Activated T-helper 1 cell treated with anti-CD3 and anti-CD28 coated beads, Interleukin-12 subunit alpha, Interleukin-12 subunit beta, Interleukin-2, Interleukin-4 antibody, amounts not matched to agents 30 ng/mL and 10 ng/mL and 1 ng/mL, durations not matched to agents 14 hours and 24 hours and 36 hours (primary cell): ENCODE data around the gene PCNX2. TPM values are rescaled to one million over a fixed set of nuclear protein-coding genes. Genes with fewer than 3 reads are reported as not detected.
A peak's percentile ranks its signal among the peaks of the same experiment; 100 is the strongest.
"Not testable (repeated sequence)": the region's sequence is repeated elsewhere in the genome, so short reads cannot be mapped to it uniquely, and the experiment has no call there.

Experiments used
- DNase-seq: peaks from one replicate; pipeline ENCODE4 v3.0.0; 2021; ENCODE audit warnings: low spot score
- H3K27ac Mint-ChIP-seq: one replicate; pipeline ENCODE4 v1.8.0; 2021; ENCODE audit warnings: mild to moderate bottlenecking, mixed read lengths
- H3K27me3 Mint-ChIP-seq: one replicate; pipeline ENCODE4 v1.8.0; 2022; ENCODE audit warnings: mild to moderate bottlenecking, moderate library complexity, mixed read lengths; ENCODE audit not compliant: insufficient read depth
- H3K36me3 Mint-ChIP-seq: one replicate; pipeline ENCODE4 v1.8.0; 2021; ENCODE audit warnings: low read depth, mixed read lengths
- H3K4me1 Mint-ChIP-seq: one replicate; pipeline ENCODE4 v1.8.0; 2021; ENCODE audit warnings: low read depth, mixed read lengths
- H3K4me3 Mint-ChIP-seq: one replicate; pipeline ENCODE4 v1.8.0; 2021; ENCODE audit warnings: mild to moderate bottlenecking, moderate library complexity, mixed read lengths
- H3K9me3 Mint-ChIP-seq: one replicate; pipeline ENCODE4 v1.8.0; 2021; ENCODE audit warnings: mixed read lengths
- intact Hi-C: fragments of 100-400 bp; cut with micrococcal nuclease; formaldehyde crosslinking; loops from one replicate; pipeline ENCODE4 v1.15.1; 2024
- total RNA-seq: library from RNA; stranded (reverse); gene quantifications from 2 replicates; pipeline ENCODE4 v1.2.3, GENCODE V29; 2022

PCNX2 gene
- total RNA-seq, 1 donor from 2014 or later: 33.7 TPM

DNA sequence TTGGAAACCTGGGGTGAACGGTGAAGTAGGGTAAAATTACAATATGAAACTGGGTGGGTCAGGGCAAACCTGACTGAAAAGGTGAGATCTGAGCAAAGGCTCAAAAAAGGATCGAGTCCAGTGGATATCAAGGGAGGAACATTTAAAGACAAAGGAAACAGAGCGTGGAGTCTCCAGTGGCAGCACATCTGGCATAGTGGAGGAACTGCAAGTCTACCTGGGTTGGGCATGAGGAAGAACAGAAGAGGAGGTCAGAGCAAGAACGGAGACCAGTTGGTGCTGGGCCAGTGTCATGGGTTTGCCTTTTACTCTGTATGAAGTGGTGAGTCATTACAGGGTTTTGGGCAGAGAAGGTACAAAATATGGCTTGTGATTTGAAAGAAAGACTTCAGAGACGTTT is 181.4 kb downstream of the PCNX2 start:
- peak overlapping the region; percentile 19 for H3K4me3 Mint-ChIP-seq
- no peak for DNase-seq
- no peaks in the 10 kb centered on the region for H3K27me3 Mint-ChIP-seq
- no peaks in the 10 kb centered on the region for H3K9me3 Mint-ChIP-seq
- peaks cover 15% of the 10 kb centered on the region for H3K36me3 Mint-ChIP-seq
- peaks cover 52% of the 10 kb centered on the region for H3K4me1 Mint-ChIP-seq
- intact Hi-C loops: loop anchor here (10.0 kb wide), 1 partner anchor 159 kb away; the partner anchor contains the start of gene NTPCR
- H3K27ac Mint-ChIP-seq: peak overlapping the region; percentile 16

DNA sequence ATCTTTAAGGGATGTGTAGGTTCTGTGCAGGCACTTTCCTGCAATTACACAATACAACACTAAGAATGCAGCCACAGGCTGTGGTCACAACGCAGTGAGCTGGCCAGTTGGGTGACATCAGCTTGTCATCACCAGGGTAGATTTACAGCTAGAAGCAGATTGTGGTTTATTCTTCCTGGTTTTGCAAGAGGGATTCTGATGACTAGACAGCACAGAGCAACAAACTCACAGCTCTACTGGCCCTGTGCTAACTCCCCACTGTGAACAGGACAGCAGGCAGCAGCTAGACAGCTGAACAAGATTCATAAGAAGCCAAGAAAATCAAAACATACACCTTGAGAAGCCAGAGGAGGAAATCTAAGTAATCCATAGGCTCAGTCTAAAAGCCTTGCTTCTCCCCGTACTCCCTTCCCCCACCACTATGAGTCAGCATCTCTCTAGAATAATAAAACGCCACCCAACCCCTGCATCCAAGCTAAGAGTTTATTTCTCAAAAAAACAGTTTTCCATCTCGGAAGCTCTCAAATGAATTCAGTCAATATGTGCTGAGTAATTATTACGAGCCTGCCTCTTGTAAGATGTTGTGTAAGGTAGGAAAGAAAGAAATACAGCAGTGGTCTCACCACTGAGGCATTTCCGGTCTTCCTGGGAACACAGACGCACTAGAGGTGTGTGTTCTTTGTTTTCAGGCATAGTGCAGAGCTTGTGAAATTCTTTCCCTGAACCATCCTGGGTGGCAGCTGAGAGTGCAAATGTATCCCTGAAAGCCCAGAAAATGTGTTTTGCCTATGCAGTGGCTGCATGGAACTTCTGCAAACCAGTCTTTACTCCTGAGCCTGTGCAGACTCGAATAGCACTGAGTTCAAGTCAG is 182.3 kb downstream of the PCNX2 start:
- peak; percentile 52 for DNase-seq
- H3K9me3 Mint-ChIP-seq: no peaks in the 10 kb centered on the region
- H3K27me3 Mint-ChIP-seq: no peaks in the 10 kb centered on the region
- intact Hi-C loops: loop anchor here (2.0 to 10.0 kb wide), 2 partner anchors 158 to 308 kb away; partner anchors contain the start of genes MAP10 and NTPCR
- H3K4me3 Mint-ChIP-seq: peak overlapping the region; percentile 52
- peak overlapping the region; percentile 89 for H3K27ac Mint-ChIP-seq
- H3K36me3 Mint-ChIP-seq: peaks cover 19% of the 10 kb centered on the region
- peaks cover 55% of the 10 kb centered on the region for H3K4me1 Mint-ChIP-seq

DNA sequence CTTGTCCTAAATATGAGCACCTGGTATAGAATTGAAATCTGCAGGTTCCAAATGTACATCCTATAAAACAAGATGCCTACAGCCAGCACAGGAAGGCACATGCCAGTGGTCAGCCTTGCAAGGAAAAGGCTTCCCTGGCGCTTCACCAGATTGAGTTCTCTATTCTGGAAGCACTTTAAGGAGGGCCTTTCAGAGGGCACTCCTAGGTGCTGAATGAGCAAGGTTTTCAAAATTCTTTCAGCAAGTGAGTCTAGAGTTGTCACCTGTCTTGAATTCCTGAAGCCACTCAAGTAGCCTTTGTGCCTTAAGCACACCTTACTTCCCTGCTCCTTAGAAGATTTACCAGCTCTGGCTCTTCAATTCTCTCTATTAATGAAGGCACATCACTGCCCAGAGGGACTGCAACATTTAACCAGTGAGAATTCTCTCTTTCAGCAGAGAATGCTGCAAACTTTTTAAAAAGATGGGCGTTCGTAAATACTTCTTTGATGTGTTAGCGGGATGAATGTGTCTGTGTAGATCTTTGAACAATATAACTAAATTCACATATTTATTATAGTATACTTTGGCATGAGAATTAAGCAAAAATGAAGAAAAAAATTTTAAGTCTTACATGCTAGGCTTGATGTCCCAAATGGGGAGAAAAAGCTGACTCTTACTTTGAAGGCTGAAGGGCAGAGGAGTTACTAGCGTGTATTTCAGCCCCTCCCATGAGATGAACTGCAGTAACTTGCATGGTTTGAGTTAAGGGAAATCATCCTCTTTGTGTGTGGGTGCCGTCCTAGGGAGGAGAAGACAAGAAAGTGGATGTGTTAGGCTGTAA is 183.1 kb downstream of the PCNX2 start:
- H3K36me3 Mint-ChIP-seq: peaks cover 21% of the 10 kb centered on the region
- no peak overlapping the region for H3K4me3 Mint-ChIP-seq
- no peaks in the 10 kb centered on the region for H3K9me3 Mint-ChIP-seq
- intact Hi-C loops: loop anchor here (2.0 to 10.0 kb wide), 2 partner anchors 158 to 308 kb away; partner anchors contain the start of genes MAP10 and NTPCR
- peak overlapping the region; percentile 89 for H3K27ac Mint-ChIP-seq
- H3K4me1 Mint-ChIP-seq: peaks cover 55% of the 10 kb centered on the region
- H3K27me3 Mint-ChIP-seq: no peaks in the 10 kb centered on the region
- DNase-seq: no peak

DNA sequence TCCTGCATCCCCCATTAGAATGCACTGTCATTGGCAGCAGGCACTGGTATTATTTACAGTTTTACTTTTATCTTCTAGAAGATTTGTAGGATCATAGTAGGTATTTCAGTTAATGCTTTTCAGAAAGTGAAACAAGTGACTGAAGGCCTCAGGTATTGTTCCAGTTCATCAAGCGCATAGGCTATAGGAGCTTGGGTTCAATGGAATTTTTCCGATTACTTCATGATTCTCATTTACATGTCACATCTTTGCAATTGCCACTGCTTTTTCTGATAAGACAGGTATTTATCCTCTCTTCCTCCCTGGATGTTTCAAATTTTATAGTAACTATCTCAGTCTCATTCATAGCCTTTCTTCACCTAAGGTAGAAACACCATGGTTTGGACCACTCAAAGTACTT is 183.8 kb downstream of the PCNX2 start:
- H3K4me3 Mint-ChIP-seq: no peak overlapping the region
- intact Hi-C loops: loop anchor here (2.0 to 10.0 kb wide), 2 partner anchors 157 to 307 kb away; partner anchors contain the start of genes MAP10 and NTPCR

DNA sequence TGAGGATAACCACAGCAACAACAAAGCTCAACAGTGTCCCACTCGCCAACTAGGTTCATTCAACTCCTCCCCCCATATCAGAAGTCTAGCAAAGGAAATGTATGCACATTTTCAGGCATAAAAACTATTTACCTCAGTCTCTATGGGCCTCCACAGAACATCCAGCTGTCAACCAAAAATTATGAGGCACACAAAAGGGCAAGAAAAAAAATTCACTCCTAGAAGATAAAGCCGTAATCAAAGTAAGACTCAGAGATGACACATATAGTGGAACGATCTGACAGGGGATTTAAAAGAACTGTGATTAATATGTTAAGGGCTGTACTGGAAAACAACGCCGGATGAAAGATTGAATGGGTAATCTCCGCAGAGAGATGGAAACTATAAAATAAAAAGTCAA is 186.4 kb downstream of the PCNX2 start:
- peak overlapping the region; percentile 38 for H3K27ac Mint-ChIP-seq

More for the DNA sequence above, 183.8 kb downstream of the PCNX2 start:
- no peaks in the 10 kb centered on the region for H3K9me3 Mint-ChIP-seq
- H3K36me3 Mint-ChIP-seq: peaks cover 21% of the 10 kb centered on the region
- DNase-seq: no peak
- peaks cover 55% of the 10 kb centered on the region for H3K4me1 Mint-ChIP-seq
- H3K27ac Mint-ChIP-seq: no peak overlapping the region
- no peaks in the 10 kb centered on the region for H3K27me3 Mint-ChIP-seq

DNA sequence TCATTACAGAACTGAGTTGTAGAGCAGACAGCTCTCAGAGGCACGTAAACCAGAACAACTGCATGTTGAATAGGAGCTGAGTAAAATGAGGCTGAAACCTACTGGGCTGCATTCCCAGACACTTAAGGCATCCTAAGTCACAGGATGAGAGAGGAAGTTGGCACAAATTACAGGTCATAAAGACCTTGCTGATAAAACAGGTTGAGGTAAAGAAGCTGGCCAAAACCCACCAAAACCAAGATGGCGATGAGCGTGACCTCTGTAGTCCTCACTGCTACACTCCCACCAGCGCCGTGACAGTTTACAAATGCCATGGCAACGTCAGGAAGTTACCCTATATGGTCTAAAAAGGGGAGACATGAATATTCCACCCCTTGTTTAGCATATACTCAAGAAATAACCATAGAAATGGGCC is 187.8 kb downstream of the PCNX2 start:
- Mint-ChIP-seq H3K4me1 (peaks cover 18% of the 10 kb centered on the region), H3K36me3 (peaks cover 26% of the 10 kb centered on the region)
- H3K27me3 Mint-ChIP-seq, DNase-seq, H3K27ac Mint-ChIP-seq, intact Hi-C loops, H3K9me3 Mint-ChIP-seq, H3K4me3 Mint-ChIP-seq: not testable (repeated sequence)

More for the DNA sequence above, 186.4 kb downstream of the PCNX2 start:
- Mint-ChIP-seq H3K4me3 (no peak overlapping the region), H3K36me3 (peaks cover 23% of the 10 kb centered on the region), H3K27me3 (no peaks in the 10 kb centered on the region), H3K4me1 (peaks cover 32% of the 10 kb centered on the region), H3K9me3 (no peaks in the 10 kb centered on the region)
- intact Hi-C loops: no loop called here
- DNase-seq: no peak

DNA sequence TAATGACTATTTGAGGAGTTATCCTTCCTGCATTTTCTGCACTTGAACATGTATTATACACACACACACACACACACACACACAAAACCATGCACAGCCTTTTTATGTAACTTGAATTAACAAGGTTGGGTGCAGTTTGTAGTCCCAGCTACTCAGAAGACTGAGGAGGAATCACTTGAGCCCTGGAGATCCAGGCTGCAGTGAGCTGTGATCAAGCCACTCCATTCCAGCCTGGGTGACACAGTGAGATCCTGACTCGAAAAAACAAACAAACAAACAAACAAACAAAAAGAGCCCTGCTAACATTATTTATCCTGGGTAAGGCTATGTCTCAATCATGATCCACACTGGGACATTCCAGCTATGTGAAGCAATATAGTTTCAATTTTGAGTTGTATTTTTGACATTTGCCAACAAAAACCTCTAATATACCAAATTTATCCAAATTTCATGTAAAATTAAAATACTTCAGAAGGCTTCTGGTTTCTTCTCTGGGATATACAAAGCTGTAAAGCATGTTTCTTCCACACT is 188.3 kb downstream of the PCNX2 start:
- no peaks in the 10 kb centered on the region for H3K27me3 Mint-ChIP-seq
- H3K4me1 Mint-ChIP-seq: peaks cover 13% of the 10 kb centered on the region
- H3K4me3 Mint-ChIP-seq: no peak overlapping the region
- H3K36me3 Mint-ChIP-seq: peaks cover 26% of the 10 kb centered on the region
- intact Hi-C loops: no loop called here
- no peak for DNase-seq
- H3K9me3 Mint-ChIP-seq: peaks cover 6% of the 10 kb centered on the region
- H3K27ac Mint-ChIP-seq: no peak overlapping the region

DNA sequence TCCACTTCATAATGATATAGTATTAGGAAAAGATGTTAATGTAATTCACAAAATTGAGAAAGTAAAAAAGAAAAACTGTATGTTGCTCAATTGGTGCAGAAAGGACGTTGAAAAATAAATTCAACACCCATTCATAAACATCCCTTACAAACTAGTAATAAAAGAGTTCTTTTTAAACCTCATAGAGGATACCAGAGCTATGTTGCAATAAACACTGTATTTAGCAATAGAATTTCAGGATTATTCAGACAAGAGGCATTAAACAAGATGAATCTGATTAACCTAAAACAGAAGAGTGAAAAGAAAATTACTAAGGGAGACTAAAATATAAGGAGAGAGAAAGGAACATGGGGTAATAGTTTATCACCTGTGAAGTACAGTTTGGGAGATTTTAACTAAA is 190.3 kb downstream of the PCNX2 start:
- no peak overlapping the region for H3K4me3 Mint-ChIP-seq
- peaks cover 7% of the 10 kb centered on the region for H3K4me1 Mint-ChIP-seq
- peaks cover 6% of the 10 kb centered on the region for H3K9me3 Mint-ChIP-seq
- H3K27ac Mint-ChIP-seq: no peak overlapping the region
- DNase-seq: no peak
- intact Hi-C loops: no loop called here
- peaks cover 19% of the 10 kb centered on the region for H3K36me3 Mint-ChIP-seq
- H3K27me3 Mint-ChIP-seq: no peaks in the 10 kb centered on the region

DNA sequence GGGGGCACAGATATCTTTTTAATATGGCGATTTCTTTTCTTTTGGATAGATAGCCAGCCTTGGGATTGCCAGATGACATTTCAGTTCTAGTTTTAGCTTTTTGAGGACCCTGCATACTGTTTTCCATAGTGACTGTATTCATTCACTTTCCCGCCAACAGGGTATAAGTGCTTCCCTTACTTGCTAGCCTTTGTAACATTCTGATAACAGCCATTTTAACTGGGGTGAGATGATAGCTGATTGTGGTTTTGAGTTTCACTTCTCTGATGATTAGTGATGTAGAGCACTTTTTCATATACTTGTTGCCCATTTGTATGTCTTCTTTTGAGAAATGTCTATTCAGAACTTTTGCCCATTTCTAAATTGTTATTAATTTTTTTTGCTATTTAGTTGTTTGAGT is 193.2 kb downstream of the PCNX2 start:
- Mint-ChIP-seq H3K4me1 (peaks cover 5% of the 10 kb centered on the region), H3K27ac (no peak overlapping the region), H3K4me3 (no peak overlapping the region), H3K36me3 (peaks cover 9% of the 10 kb centered on the region), H3K9me3 (peaks cover 6% of the 10 kb centered on the region), H3K27me3 (no peaks in the 10 kb centered on the region)
- DNase-seq: no peak
- intact Hi-C loops: no loop called here

DNA sequence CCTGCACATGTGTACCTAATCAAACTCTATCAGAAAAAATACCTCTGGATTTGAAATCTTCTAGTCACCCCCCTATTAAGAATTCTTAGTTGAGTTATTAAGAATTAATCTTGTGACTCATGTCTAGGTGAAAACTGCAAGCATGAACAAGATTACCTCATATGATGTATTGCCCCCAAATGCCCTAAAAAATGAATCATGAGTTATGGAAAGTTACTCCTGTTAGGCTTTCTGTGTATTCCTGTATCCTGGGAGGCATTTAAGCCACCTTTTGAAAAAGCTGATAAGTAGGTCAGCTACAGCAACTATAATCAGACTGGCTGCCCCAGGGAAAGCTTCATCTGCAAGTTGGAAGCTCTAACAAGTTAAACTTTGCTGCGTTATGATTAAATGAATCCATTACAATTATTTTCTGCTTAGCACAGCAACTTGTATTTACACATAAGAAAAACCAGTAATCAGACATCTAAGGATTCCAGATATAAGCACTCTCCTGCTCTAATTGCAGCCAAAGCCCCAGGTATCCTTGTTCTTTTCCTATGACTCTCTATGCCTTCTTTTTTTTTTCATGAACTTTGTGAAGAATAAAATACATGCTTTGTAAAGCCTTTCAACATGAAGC is 197.5 kb downstream of the PCNX2 start:
- peaks cover 10% of the 10 kb centered on the region for H3K4me1 Mint-ChIP-seq
- H3K4me3 Mint-ChIP-seq: no peak overlapping the region
- H3K36me3 Mint-ChIP-seq: peaks cover 15% of the 10 kb centered on the region
- intact Hi-C loops: no loop called here
- no peaks in the 10 kb centered on the region for H3K27me3 Mint-ChIP-seq
- no peak overlapping the region for H3K27ac Mint-ChIP-seq
- no peaks in the 10 kb centered on the region for H3K9me3 Mint-ChIP-seq
- no peak for DNase-seq

DNA sequence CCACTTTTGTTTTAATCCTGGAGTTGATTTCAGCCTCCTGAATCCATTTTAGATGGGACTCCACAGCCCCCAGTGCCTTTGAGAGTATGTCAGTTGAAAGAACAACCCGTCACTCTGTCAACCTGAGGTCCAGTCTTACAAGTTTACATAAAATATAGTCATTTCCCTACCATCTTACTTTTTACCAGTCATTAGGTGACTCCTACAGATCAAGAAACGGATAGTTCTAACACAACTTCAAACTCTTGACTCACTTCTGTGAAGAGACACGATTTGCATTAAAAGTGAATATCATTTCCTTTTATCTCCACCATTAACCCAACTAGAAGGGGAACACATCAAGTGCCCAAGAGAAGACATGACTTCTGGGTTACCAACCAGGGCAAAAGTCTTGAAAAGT is 198.0 kb downstream of the PCNX2 start:
- peaks cover 12% of the 10 kb centered on the region for H3K4me1 Mint-ChIP-seq
- DNase-seq: no peak
- no peaks in the 10 kb centered on the region for H3K27me3 Mint-ChIP-seq
- H3K27ac Mint-ChIP-seq: no peak overlapping the region
- H3K9me3 Mint-ChIP-seq: no peaks in the 10 kb centered on the region
- intact Hi-C loops: no loop called here
- no peak overlapping the region for H3K4me3 Mint-ChIP-seq
- H3K36me3 Mint-ChIP-seq: peaks cover 15% of the 10 kb centered on the region

DNA sequence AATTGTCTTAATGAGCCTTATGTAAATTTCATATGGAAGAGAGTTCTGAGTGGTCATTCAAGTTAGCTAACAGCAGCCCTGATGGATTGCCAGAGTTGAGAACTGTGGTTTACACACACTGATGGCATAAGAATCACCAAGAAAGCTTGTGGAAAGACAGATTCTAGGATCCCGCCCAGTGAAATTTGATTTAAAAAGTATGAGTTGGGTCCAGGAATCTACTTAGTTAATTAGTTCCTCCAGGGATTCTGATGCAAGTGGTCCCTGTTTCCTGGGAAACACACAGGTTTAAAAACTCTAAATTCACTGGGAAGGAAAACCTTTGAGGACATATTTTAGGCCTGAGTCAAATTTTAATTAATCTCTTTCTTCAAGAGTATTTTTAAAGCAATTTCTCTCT is 200.8 kb downstream of the PCNX2 start:
- no peaks in the 10 kb centered on the region for H3K9me3 Mint-ChIP-seq
- no peak for DNase-seq
- intact Hi-C loops: no loop called here
- no peak overlapping the region for H3K4me3 Mint-ChIP-seq
- H3K27ac Mint-ChIP-seq: no peak overlapping the region
- H3K4me1 Mint-ChIP-seq: peaks cover 18% of the 10 kb centered on the region
- peaks cover 20% of the 10 kb centered on the region for H3K36me3 Mint-ChIP-seq
- no peaks in the 10 kb centered on the region for H3K27me3 Mint-ChIP-seq
